Kidney glomerular epithelial cell (primary cell): ENCODE measurements around the gene TNFAIP6.

Experiments used
- DNase-seq: peaks from one replicate; lab custom pipeline; 2025; lab: John Stamatoyannopoulos, UW

The TNFAIP6 gene

GRCh38 chr2:151359768-151360461 is 2.5 kb downstream of the TNFAIP6 start:
- DNase-seq = no peak

- DNase-seq = peak; percentile 73
Observed at GRCh38 chr2:151361674-151362370, 4.4 kb downstream of the TNFAIP6 start.

DNA sequence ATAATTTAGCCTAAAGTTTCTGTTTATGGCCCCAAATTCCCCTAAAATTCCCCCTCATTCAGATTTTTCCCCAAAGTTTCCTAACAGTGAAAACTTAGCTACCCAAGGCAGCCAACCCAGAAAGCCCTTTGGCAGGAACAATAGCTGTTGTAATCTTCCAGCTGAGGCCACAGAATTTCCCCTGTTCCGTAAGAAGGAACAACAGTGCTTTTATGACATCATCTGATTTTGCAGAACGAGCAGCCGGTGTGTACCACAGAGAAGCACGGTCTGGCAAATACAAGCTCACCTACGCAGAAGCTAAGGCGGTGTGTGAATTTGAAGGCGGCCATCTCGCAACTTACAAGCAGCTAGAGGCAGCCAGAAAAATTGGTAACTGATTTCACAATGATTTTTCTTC is 6.3 kb downstream of the TNFAIP6 start:
- peak; percentile 32 for DNase-seq

DNA sequence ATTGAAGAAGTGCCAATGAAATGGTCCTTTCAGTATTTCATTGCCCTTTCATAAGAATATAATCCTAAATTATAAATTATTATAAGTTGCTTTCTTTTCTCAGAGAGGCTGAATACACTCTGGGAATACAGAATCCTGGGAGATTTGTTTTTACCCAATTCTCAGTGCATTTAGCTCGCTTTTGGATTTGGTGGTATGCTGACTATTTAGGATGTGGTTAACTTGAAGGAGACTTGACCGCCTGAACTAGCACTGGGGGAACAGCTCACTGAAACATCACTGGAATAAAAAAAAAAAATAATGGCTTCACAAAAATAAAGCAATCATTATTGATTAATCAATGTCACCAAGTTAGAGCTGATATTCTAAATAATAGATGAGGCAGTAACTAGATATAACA is 10.2 kb downstream of the TNFAIP6 start:
- DNase-seq = no peak

DNA sequence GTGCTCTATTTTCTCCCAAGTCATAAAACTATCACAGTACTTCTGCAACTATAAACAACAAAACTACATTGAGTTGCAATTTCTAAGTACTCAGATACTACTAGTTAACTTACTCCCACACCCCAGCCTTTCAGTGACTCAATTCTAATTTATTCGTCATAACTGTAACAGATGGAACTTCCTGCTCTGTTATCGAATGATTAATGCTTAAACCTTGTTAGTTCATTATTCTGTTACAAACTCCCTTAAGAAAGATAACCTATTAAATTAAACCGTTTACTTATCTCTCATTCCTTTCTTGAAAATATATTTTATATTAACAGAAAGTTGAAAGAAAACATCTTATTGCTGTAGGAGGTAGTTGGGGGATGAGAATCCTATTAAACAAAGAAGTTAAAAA is 17.0 kb downstream of the TNFAIP6 start:
- DNase-seq = peak; percentile 96

DNA sequence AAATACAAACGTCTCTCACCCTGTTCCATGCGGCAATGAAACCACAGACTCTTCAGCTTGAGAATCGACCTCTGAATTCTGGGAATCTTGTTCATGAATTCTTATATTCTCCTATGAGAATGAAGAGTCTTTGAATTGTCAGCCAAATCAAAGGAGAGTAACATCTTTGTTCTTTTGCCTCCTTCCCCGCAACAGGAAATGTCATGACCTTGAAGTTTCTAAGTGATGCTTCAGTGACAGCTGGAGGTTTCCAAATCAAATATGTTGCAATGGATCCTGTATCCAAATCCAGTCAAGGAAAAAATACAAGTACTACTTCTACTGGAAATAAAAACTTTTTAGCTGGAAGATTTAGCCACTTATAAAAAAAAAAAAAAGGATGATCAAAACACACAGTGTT is 21.8 kb downstream of the TNFAIP6 start:
- no peak for DNase-seq

DNA sequence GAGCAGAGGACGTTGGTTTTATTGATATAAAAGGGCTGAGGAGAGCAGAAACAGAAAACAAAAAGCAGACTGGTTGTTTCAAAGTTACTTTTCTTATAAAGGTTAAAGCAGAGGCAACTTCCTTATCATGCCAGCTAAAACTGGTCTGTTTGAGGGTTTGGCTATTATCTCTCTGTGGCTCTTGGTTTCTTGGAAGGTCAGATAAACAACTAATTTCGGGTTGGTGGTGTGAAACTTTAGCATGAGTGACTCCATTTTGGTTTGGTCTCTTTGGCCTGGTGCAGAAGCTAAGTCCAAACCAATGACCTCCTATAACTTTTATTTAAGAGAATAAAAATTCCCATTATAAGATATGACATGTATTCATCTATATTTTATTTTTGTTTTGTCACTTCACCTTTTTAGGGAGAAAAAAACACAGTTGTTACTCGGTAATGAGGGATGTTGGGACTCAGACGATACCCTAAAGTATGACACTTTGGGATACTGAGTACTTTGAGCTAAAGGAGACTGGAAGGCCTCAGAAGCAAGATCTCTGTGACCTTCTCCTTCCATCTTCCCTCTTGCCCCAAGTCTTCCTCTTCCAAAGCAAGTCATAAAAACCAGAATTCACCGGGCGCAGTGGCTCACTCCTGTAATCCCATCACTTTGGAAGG is 23.3 kb downstream of the TNFAIP6 start:
- no peak for DNase-seq

DNA sequence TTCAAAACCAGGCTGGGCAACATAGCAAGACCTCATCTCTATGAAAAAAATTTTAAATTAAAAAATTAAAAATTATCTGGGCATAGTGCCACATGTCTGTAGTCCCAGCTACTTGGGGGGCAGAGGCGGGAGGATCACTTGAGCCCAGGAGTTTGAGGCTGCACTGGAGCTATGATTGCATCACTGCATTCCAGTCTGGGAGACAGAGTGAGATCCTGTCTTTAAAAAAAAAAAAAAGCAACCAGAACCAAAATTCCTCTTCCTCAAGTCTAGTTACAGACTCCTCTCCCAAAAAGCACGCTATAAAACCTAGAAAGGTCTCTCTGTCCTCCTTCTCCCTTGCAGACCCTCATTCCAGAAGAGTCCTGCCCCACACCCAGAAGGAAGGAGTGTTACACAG is 23.9 kb downstream of the TNFAIP6 start:
- no peak for DNase-seq

- DNase-seq = no peak
Observed at GRCh38 chr2:151388011-151388410, 30.6 kb downstream of the TNFAIP6 start.

DNA sequence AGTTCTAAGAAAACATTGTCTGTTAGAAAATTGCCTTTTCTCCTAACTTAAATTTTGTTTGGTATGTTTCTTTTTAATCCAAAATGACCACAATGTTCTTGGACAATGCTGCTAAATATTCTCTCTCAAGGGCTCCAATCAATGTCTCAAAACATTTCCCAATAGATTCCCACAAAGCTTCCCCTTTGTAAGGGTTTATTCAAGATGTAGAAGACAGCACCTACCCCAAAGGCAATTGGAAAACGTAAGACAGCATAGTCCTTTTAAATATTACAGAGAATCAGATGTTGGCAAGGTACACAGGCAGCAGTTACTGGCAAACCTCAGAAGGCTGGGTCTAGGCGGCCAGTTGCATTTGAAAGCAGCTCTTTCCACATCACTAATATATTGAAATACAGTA is 34.0 kb downstream of the TNFAIP6 start:
- DNase-seq = no peak

DNA sequence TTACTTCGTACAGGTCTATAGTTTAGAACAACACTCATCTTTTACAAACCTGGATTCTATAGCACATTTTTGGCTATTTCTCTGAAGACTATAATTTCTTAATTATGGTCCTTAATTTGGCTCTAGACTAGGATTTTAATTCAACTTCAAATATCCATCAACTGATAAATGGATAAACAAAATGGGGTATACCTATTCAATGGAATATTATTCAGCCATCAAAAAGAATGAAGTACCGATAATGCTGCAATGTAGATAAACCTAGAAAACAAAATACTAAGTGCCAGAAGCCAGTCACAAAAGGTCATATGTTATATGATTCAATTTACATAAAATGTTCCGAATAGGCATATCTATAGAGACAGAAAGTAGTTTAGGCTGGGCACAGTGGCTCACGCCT is 37.1 kb downstream of the TNFAIP6 start:
- DNase-seq = no peak

GRCh38 chr2:151395509-151396374 is 38.4 kb downstream of the TNFAIP6 start:
- DNase-seq = no peak

- DNase-seq = no peak
Observed at GRCh38 chr2:151399981-151400380, 42.6 kb downstream of the TNFAIP6 start.

DNA sequence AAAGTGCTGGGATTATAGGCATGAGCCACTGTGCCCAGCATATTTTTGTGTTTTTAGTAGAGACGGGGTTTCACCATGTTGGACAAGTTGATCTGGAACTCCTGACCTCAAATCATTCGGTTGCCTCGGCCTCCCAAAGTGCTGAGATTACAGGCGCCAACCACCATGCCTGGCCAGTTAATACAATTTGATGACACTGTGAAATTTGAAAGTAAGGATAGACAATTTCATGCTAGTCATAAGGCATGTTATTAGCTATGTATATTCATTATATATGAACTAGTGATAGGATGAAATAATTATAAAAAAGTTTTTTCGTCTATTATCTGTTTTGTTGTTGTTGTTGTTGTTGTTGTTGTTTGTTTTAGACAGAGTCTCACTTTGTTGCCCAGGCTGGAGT is 43.8 kb downstream of the TNFAIP6 start:
- DNase-seq = no peak

DNA sequence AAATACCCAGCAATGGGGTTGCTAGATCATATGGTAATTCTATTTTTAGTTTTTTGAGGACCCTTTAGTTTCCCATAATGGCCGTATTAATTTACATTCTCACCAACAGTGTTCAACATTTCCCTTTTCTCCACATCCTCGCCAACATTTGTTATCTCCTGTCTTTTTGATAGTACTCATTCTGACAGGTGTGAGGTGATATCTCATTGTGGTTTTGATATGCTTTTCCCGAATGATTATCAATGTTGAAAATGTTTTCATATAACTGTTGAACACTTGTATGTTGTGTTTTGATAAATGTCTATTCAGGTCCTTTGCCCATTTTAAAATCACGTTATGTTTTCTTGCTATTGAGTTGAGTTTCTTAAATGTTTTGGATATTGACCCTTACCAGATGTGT is 46.5 kb downstream of the TNFAIP6 start:
- DNase-seq = no peak

- DNase-seq = no peak
Observed at GRCh38 chr2:151405376-151405775, 48.0 kb downstream of the TNFAIP6 start.

DNA sequence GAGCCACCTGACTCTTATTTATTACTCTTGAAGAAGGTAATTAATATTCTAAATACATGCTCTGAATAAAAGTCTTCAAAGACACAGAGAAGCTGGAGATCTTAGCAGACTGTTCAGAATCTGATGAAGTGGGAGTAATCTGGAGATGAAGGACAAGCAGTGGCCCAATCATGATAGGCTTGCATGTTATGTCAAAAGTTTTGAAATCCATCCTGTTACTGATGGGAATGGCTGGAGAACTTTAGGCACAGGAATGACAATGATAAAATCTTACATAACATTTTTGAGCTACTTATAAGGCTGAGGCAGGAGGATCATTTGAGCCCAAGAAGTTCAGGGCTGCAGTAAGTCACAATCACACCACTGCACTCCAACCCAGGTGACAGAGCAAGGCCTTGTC is 49.9 kb downstream of the TNFAIP6 start:
- DNase-seq = no peak

DNA sequence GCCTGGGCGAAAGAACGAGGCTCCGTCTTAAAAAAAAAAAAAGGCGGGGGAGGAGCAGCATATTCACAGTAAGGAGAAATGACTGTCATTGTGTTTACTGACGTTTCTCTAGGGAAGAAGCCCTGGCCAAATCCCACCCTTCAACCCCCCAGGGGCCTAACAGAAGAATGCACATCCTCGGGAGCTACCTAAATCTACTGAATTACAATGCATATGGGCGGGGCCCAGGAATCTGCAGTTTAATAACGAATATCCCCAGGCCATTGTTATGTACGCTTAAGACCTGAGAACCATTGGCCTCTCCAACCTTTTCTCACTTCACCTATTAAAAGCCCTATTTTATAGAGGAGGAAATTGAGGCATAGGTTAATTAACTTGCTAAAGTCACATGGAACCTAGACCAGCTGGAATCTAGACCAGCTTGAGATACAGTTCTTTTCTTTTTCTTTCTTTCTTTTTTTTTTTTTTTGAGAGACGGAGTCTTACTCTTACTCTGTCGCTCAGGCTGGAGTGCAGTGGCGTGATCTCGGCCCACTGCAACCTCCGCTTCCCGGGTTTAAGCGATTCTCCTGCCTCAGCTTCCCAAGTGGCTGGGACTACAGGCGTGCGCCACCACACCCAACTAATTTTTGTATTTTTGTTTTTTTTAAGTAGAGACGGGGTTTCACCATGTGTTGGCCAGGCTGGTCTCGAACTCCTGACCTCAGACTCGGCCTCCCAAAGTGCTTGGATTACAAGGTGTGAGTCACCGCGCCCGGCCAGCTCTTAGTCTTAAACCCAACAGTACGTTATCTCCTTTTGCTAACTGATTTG is 51.6 kb downstream of the TNFAIP6 start:
- no peak for DNase-seq

- peak; percentile 92 for DNase-seq
Observed at GRCh38 chr2:151409601-151410484, 52.5 kb downstream of the TNFAIP6 start, which contains the start of gene RIF1. Gene RIF1, plus strand, starts transcription at chr2:151409902. Its CDS starts 522 bp downstream, at chr2:151410424.

GRCh38 chr2:151410485-151410834 is 53.1 kb downstream of the TNFAIP6 start:
- peak; percentile 31 for DNase-seq
